22Rv1 (cell line): Measurements from ENCODE around the gene FSHR.

ENCODE experiments used
- CTCF ChIP-seq: fragments of 450-650 bp; IDR thresholded peaks from 2 replicates; pipeline ENCODE4 v1.5.1; 2017; ENCODE audit warnings: mild to moderate bottlenecking
- ZFX ChIP-seq: fragments of 450-650 bp; IDR thresholded peaks from 2 replicates; pipeline ENCODE4 v1.6.1; 2017; ENCODE audit warnings: antibody characterized with exemption, borderline replicate concordance

DNA sequence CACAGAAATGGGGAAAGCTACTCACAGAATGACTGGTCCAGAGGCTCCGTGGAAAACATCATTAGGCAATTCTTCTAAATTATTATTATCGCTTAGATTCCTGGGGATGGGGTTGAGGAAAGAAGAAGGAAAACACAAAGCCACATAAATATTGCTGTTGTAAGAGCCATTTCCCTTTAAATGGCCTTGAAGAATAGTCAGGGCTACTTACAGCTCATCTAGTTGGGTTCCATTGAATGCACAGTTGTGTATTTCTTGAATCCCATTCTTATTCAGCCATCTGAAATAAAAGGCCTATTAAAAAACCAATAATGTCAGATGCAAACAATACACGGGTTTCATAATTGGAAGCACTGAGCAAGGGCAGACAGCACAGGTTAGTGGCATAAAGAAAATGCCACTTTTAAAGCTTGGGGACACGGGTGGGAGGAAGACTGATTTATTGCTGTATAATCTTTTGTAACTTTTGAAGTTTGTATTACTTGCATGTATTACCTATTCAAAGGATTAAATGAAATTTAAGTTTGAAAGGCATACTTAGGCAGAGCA lies 171.4 kb downstream of the FSHR start:
- TF ChIP-seq CTCF (no peak), ZFX (no peak)
